ENCODE measurements around the gene KCNAB3.
"Not testable (repeated sequence)": the region's sequence is repeated elsewhere in the genome, so short reads cannot be mapped to it uniquely, and the experiment has no call there.

The KCNAB3 gene

GRCh38 chr17:7969433-7969832 is 39.8 kb upstream of the KCNAB3 start:
- no peak overlapping the region for H3K4me3 ChIP-seq (ENCODE audit: low read depth, low read length)
- no peak for DNase-seq (ENCODE audit: low read depth)
- TF ChIP-seq, protein P1, sequence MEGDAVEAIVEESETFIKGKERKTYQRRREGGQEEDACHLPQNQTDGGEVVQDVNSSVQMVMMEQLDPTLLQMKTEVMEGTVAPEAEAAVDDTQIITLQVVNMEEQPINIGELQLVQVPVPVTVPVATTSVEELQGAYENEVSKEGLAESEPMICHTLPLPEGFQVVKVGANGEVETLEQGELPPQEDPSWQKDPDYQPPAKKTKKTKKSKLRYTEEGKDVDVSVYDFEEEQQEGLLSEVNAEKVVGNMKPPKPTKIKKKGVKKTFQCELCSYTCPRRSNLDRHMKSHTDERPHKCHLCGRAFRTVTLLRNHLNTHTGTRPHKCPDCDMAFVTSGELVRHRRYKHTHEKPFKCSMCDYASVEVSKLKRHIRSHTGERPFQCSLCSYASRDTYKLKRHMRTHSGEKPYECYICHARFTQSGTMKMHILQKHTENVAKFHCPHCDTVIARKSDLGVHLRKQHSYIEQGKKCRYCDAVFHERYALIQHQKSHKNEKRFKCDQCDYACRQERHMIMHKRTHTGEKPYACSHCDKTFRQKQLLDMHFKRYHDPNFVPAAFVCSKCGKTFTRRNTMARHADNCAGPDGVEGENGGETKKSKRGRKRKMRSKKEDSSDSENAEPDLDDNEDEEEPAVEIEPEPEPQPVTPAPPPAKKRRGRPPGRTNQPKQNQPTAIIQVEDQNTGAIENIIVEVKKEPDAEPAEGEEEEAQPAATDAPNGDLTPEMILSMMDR (IDR thresholded peaks at IDR 0.05; ENCODE audit: insufficient read depth, low read depth, low read length, missing control alignments): no peak

- TF ChIP-seq, protein P1 (IDR thresholded peaks at IDR 0.05; ENCODE audit: insufficient read depth, low read depth, low read length, missing control alignments): no peak
- H3K4me3 ChIP-seq (ENCODE audit: low read depth, low read length): no peak overlapping the region
- no peak for DNase-seq (ENCODE audit: low read depth)
Observed at GRCh38 chr17:7967751-7968150, 38.1 kb upstream of the KCNAB3 start.

DNA sequence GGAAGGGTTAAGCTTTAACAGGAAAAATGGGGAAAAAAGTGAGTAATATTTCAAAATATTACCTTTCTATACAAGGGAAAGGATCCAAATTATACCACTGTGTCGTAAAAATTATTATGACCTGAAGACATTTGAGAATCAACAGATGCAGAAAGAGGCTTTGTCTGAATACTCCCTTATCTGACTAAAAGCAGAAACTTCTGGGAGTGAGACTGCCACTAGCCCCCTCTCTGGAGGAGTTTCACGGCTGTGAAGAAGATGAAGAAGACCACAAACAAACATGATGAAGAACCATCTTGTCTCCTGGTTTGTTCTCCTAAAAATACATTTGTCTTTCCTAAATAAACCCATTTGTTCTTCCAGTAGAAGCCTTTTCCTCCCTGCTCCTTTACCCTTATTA is 31.8 kb upstream of the KCNAB3 start:
- TF ChIP-seq, protein P1 (IDR thresholded peaks at IDR 0.05; ENCODE audit: insufficient read depth, low read depth, low read length, missing control alignments): no peak
- no peak for DNase-seq (ENCODE audit: low read depth)
- no peak overlapping the region for H3K4me3 ChIP-seq (ENCODE audit: low read depth, low read length)

GRCh38 chr17:7959503-7960253 is 30.0 kb upstream of the KCNAB3 start:
- no peak for DNase-seq (ENCODE audit: low read depth)
- TF ChIP-seq, protein P1 (IDR thresholded peaks at IDR 0.05; ENCODE audit: insufficient read depth, low read depth, low read length, missing control alignments): no peak
- H3K4me3 ChIP-seq (ENCODE audit: low read depth, low read length): no peak overlapping the region

- TF ChIP-seq, protein P1 (IDR thresholded peaks at IDR 0.05; ENCODE audit: insufficient read depth, low read depth, low read length, missing control alignments): no peak
- no peak for DNase-seq (ENCODE audit: low read depth)
- H3K4me3 ChIP-seq (ENCODE audit: low read depth, low read length): no peak overlapping the region
Observed at GRCh38 chr17:7956228-7956965, 26.7 kb upstream of the KCNAB3 start.

- DNase-seq (ENCODE audit: low read depth): no peak
Observed at GRCh38 chr17:7955414-7956227, 26.0 kb upstream of the KCNAB3 start.

GRCh38 chr17:7953266-7953665 is 23.6 kb upstream of the KCNAB3 start:
- DNase-seq (ENCODE audit: low read depth); H3K4me3 ChIP-seq (ENCODE audit: low read depth, low read length): not testable (repeated sequence)

More at GRCh38 chr17:7955414-7956227, 26.0 kb upstream of the KCNAB3 start:
- no peak overlapping the region for H3K4me3 ChIP-seq (ENCODE audit: low read depth, low read length)
- TF ChIP-seq, protein P1 (IDR thresholded peaks at IDR 0.05; ENCODE audit: insufficient read depth, low read depth, low read length, missing control alignments): no peak

All from GM12865 (cell line).